Measurements from ENCODE around the gene BCL11B.

BCL11B gene

DNA sequence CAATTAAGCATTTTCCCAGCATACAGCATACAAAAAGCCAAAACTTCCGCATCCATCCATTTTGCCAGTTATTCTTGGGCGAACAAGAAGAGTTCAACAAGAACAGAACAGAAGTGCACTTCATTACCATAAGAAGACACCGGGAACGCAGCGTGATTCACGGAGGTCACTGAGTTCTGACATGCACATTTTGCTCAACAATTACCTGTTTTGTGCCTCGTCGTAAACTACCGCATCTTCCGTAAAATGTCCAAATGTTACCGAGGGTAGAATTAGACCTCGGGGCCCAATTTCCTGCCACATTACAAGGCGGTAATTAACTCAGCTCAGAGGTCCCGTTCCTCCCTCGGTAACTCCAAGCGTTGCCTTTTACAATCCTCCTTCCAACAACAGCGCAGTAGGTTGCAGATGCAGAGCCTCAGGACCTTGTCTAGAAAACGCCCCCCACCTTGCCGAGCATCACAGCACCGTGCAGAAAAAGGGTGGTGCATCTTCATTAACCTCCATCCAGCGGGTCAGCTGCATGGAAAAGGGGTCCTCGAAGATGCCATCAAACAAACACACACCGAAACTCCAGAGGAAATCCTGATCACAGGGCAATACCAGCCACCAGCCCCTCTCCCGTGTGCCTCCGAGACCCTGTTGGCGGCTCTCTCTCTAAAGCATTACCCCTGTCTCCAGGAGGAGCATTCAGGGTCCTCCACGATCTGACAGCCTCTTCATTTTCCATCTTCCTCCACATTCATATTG lies 125.2 kb downstream of the BCL11B start:
- DNase-seq (ENCODE audit: insufficient read length, low spot score) (no peak), FAIRE-seq (no peak)
- TF ChIP-seq, protein P1, sequence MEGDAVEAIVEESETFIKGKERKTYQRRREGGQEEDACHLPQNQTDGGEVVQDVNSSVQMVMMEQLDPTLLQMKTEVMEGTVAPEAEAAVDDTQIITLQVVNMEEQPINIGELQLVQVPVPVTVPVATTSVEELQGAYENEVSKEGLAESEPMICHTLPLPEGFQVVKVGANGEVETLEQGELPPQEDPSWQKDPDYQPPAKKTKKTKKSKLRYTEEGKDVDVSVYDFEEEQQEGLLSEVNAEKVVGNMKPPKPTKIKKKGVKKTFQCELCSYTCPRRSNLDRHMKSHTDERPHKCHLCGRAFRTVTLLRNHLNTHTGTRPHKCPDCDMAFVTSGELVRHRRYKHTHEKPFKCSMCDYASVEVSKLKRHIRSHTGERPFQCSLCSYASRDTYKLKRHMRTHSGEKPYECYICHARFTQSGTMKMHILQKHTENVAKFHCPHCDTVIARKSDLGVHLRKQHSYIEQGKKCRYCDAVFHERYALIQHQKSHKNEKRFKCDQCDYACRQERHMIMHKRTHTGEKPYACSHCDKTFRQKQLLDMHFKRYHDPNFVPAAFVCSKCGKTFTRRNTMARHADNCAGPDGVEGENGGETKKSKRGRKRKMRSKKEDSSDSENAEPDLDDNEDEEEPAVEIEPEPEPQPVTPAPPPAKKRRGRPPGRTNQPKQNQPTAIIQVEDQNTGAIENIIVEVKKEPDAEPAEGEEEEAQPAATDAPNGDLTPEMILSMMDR (IDR thresholded peaks at IDR 0.05; ENCODE audit: insufficient read depth, missing control alignments), result no peak

DNA sequence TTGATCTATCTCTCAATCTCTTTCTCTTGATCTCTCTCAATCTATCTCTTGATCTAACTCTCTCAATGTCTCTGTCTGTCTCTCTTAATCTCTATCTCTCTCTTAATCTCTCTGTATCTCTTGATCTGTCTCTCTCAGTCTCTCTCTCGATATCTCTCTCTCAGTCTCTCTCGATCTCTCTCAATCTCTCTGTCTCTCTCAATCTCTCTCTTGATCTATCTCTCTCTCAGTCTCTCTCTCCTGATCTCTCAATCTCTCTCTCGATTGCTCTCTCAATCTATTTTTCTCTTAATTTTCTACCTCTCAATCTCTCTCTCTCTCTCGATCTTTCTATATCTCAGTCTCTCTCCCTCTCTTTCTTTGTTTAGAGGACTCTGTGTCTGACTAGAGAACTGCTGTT lies 126.7 kb downstream of the BCL11B start:
- FAIRE-seq, result no peak
- no peak for DNase-seq (ENCODE audit: insufficient read length, low spot score)
- TF ChIP-seq, protein P1 (IDR thresholded peaks at IDR 0.05; ENCODE audit: insufficient read depth, missing control alignments), result no peak

DNA sequence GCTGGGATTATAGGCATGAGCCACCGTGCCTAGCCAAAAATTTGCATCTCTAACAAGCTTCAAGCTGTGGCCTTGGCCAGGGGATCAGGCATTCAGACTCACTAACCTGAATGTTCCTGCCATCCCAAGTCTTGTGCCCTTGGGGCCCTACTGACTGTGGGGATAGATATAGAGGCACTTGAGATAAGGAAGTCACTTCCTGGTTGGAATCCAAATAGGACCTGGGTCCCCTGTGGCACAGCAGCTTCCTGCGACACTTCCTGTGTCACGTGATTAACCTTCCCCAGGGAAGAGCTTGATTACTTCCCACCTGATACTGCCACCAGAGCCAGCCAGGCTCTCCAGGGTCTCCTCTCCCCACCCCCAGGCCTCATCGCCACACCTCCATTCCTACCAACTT lies 128.2 kb downstream of the BCL11B start:
- FAIRE-seq (no peak), DNase-seq (ENCODE audit: insufficient read length, low spot score) (no peak)
- TF ChIP-seq, protein P1 (IDR thresholded peaks at IDR 0.05; ENCODE audit: insufficient read depth, missing control alignments), result no peak

DNA sequence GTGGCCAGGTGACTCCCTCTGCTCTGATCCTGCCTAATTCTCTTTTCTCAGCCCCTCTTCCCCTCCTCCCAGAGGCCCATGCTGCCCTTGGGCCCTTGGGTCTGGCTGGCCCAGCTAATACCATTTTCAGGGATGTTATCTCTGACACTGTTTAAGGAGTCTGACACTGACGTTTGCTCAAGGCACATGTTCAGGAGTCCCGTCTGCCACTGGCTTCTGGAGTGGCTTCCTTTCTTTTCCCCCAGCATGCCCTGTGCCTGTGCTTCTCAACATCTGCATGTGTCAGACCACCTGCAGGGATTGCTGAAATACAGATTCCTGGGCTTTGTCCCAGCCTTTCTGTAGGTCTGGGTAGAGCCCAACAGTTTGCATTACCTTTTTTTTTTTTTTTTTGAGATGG lies 128.9 kb downstream of the BCL11B start:
- no peak for DNase-seq (ENCODE audit: insufficient read length, low spot score)
- no peak for FAIRE-seq
- TF ChIP-seq, protein P1 (IDR thresholded peaks at IDR 0.05; ENCODE audit: insufficient read depth, missing control alignments), result no peak

DNA sequence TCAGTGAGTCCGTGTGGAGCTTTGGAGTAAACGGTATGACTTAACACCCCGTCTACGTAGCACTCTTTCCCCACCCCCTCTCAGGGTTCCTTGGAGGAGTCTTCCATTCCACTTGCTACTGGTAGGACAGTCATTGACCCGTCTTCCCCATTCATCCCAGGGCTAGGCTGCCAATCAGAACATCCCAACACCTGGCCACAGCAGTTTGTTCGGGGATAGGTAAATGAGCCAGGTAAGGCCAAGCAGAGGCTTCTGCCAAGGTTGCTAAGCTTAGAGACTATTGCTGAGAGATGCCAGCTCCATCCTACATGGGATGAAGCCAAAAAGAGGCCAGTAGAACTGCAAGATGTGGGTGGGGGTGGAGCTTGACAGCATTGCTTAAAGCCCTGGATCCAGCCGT lies 130.8 kb downstream of the BCL11B start:
- DNase-seq (ENCODE audit: insufficient read length, low spot score) (no peak), FAIRE-seq (no peak)
- TF ChIP-seq, protein P1 (IDR thresholded peaks at IDR 0.05; ENCODE audit: insufficient read depth, missing control alignments), result no peak

DNA sequence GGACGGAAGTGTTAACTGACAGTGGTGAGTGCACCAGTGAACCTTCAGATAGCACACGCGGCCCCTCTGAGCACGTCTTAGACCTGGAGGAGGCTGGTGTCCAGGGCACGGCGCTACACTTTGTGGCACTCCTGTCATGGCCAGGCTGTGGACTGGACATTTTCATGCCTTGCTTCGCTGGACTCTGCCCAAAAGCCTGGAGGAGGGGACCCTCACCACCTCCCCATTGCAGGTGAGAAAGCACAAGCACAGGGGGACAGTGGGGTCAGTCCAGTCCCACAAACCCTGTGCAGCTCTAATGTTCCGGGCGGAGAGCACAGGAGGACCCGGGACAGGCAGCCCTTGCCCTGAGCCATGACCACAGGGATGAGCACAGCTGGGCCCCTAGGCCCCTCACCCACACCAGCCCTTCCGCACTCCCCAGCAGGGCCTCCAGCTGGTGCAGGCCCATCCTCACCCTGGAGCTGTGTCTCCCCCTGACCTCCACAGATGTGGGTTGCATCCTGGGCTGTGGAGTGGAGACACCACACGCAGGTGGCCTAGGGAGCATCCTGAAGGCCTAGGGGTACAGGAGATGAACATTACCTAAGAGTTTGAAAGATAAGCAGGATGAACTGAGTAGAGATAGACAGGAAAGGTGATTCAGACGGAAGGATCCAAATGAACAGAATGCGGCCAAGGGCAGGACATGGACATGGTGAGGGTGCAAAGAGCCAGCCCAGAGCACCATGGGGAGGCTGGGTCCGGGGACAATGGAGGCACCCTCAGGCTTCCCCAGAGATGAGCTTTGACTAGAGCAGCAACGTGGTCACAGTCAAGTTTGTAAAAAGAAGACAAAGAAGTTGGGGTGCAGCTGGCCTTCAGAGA lies 132.8 kb downstream of the BCL11B start:
- DNase-seq (ENCODE audit: insufficient read length, low spot score) (no peak), FAIRE-seq (no peak)
- TF ChIP-seq, protein P1 (IDR thresholded peaks at IDR 0.05; ENCODE audit: insufficient read depth, missing control alignments), result no peak

Data from D721Med (cell line).